Lower lobe of right lung (tissue), 2 donors: ENCODE results near the gene MMP15. TPM values are rescaled to one million over a fixed set of nuclear protein-coding genes. Genes with fewer than 3 reads are reported as not detected.
"Not testable (repeated sequence)": the region's sequence is repeated elsewhere in the genome, so short reads cannot be mapped to it uniquely, and the experiment has no call there.

Experiments
- ATAC-seq, 2 donors: fragments of 200-7000 bp; cut with Tn5 transposase; one replicate each; pipeline ENCODE4 v1.9.1; 2020 to 2022; ENCODE audit warnings: mild to moderate bottlenecking in 2 of 2, moderate library complexity in 2 of 2
- DNase-seq: peaks from one replicate; pipeline ENCODE4 v3.0.0-alpha.2; 2020
- H3K27ac ChIP-seq: fragments of 200-600 bp; one replicate; pipeline ENCODE4 v1.8.0; 2022
- H3K27me3 ChIP-seq: fragments of 200-600 bp; one replicate; pipeline ENCODE4 v1.8.0; 2022; ENCODE audit warnings: low read depth
- H3K36me3 ChIP-seq: fragments of 200-600 bp; one replicate; pipeline ENCODE4 v1.8.0; 2022; ENCODE audit warnings: mild to moderate bottlenecking
- H3K4me1 ChIP-seq: fragments of 200-600 bp; one replicate; pipeline ENCODE4 v1.8.0; 2022
- H3K4me3 ChIP-seq: fragments of 200-600 bp; one replicate; pipeline ENCODE4 v1.8.0; 2022; ENCODE audit warnings: mild to moderate bottlenecking
- H3K9me3 ChIP-seq: fragments of 200-600 bp; one replicate; pipeline ENCODE4 v1.8.0; 2022
- CTCF ChIP-seq: fragments of 200-600 bp; IDR thresholded peaks from one replicate; pipeline ENCODE4 v1.8.0; 2022; ENCODE audit warnings: antibody characterized with exemption, mild to moderate bottlenecking
- intact Hi-C: fragments of 100-400 bp; cut with DNase I; formaldehyde crosslinking; loops from one replicate; pipeline ENCODE4 v1.11.0; 2022
- total RNA-seq: library from RNA; stranded (reverse); fragmentation: NEBNext Ultra II Directional; extraction: Animal tissue kit (Norgen Biotek cat#: 25700); gene quantifications from one replicate; pipeline ENCODE4 v1.2.1, GENCODE V29; 2021
- donor health status: DM: no; HTN: yes; CAD: no; lungs with severe emphysema.

Gene MMP15
- total RNA-seq, 1 donor from 2014 or later = 21.5 TPM

DNA sequence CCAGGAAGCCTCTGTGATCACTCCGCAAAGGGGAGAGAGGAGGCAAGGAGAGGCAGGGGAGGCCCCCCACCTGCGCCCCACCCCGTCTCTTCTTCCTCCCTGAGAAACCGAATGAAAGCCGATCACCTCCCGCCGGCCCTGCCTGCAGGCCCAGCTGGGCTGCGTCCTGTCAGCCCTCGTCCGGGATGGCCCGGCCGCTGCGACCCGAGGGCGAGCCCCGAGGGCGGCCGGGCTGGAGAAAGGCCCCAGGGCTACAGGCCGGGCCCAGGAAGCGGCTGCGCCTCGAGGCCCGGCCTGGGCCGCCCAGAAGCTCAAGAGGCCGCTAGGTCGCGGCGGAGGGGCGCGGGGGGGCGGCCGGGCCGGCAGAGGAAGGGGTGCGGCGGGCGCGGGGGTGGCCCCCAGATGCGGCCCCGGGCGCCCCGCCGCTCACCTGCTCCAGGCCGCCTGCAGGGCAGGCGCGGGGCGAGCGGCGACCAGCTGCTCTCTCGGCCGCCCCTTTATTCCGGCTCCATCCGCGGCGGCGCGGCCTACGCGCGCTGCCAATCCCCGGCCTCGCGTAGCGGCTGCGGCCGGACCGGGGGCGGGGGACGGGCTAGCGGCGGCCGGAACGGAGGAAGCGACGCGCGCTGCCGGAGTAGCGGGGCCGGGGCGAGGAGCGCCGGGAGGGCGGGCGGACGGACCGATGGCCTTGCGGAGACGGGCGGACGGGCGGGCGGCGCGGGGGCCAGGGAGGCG is 25.4 kb upstream of the MMP15 start, which contains the start of gene ZNF319:
ZNF319 (minus strand) TSS at position 702 of the 735 bp plus-strand sequence. CDS start 2,407 bp downstream, outside the sequence.
- peaks cover 37% of the 10 kb centered on the region for H3K4me1 ChIP-seq
- DNase-seq (peak; percentile 52), ATAC-seq (peak; percentile 5 to 15)

DNA sequence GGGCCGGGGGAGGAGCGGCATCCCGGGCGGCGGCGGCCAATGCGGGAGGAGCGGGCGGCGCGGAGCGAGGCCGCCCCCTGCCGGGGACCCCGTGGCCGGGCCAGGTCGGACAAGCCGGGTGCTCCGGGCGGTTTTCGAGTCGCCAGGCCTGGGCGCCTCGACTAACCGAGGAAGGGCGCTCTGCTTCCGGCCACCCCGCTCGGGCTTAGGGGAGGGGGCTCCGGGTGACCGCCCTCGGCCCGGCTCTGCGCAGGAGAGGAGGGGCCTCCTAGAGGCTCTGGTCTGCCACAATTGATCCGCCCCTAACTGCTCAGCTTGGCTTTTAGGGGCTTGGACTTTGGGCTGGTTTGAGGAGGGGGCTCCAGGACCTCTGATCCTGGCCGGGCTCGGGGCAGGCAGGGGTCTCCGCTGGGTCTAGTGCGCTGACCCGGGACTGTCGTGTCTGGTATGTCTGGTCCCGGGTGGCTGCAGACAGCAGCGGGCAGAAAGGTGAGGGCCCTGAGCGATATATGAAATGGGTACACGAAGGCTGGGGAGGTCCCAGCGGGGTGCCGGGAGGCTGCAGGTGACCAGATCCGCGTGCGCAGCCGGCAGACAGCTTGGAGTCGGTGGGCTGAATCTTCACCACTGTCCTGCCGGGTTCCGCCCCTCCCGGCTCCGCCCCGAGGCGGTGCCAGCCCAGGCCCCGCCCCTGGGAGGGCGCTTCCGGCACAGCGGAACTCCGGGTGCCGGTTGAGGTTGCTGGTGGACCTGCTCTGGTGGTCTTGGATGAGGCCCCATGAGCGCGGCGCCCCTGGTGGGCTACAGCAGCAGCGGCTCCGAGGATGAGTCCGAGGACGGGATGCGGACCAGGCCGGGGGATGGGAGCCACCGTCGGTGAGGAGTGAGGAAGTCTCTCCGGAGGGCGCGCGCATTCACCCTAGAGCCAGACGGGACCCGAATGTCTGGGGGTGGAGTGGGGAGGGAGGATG is 24.6 kb upstream of the MMP15 start, which contains the start of gene USB1:
USB1 (plus strand) TSS at position 702 of the 971 bp plus-strand sequence; CDS start at position 779, 77 bp downstream.
- peak; percentile 70 for TF ChIP-seq CTCF
- Histone ChIP-seq H3K27ac (peak within 1 kb of the TSS; percentile 95), H3K4me1 (peaks cover 29% of the 10 kb centered on the region), H3K9me3 (no peaks in the 10 kb centered on the region), H3K36me3 (peaks cover 49% of the 10 kb centered on the region), H3K27me3 (no peaks in the 10 kb centered on the region), H3K4me3 (peak within 1 kb of the TSS; percentile 89)
- DNase-seq (peak; percentile 91), ATAC-seq (peak; percentile 94)
- intact Hi-C loops = no loop called here

More for the DNA sequence above, 25.4 kb upstream of the MMP15 start, which contains the start of gene ZNF319:
- Histone ChIP-seq H3K27ac (peak within 1 kb of the TSS; percentile 95), H3K4me3 (peak within 1 kb of the TSS; percentile 89), H3K36me3 (peaks cover 51% of the 10 kb centered on the region), H3K27me3 (no peaks in the 10 kb centered on the region), H3K9me3 (no peaks in the 10 kb centered on the region)
- no peak for TF ChIP-seq CTCF
- intact Hi-C loops = no loop called here

DNA sequence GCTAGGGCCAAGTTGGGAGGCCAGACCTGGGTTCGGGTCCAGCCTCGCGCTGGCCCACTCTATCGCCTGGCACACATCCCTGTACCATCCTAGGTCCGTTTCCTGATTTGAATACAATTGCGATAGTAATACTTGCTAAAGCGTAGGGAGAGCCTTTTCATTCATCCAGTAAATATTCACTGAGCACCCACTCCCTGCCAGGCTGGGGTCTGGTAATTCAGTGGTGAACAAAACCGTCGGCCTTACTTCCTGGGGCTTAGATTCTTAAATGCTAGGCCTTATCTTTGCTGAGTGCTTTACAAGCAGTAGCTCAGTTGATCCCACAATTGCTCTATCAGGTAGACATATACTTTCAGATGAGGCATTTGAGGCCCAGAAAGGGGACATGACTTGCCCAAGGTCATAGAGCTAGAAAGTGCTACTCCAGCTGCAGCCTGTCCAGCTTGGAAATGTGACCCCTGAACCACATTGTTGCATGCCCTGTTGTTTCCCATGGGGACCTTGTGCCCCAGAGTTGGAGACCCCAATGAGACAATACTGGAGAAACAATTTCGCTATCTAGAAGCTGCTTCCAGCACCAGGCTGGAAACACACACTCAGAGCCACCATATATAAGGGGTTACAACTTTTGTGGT is 23.7 kb upstream of the MMP15 start:
- Histone ChIP-seq H3K4me1 (peaks cover 29% of the 10 kb centered on the region), H3K27ac (peak overlapping the region; percentile 95), H3K36me3 (peaks cover 41% of the 10 kb centered on the region), H3K9me3 (no peaks in the 10 kb centered on the region), H3K27me3 (no peaks in the 10 kb centered on the region), H3K4me3 (peak overlapping the region; percentile 89)
- no peak for DNase-seq
- TF ChIP-seq CTCF = no peak
- intact Hi-C loops = no loop called here
- no peak for ATAC-seq

- peak; percentile 32 for DNase-seq
- Histone ChIP-seq H3K27me3 (no peaks in the 10 kb centered on the region), H3K36me3 (peaks cover 36% of the 10 kb centered on the region), H3K27ac (no peak overlapping the region), H3K4me3 (no peak overlapping the region), H3K4me1 (peaks cover 29% of the 10 kb centered on the region), H3K9me3 (no peaks in the 10 kb centered on the region)
- TF ChIP-seq CTCF = no peak
- intact Hi-C loops = no loop called here
- ATAC-seq = no peak
These were observed 23.1 kb upstream of the MMP15 start for GRCh38 chr16:58002416-58002800.

DNA sequence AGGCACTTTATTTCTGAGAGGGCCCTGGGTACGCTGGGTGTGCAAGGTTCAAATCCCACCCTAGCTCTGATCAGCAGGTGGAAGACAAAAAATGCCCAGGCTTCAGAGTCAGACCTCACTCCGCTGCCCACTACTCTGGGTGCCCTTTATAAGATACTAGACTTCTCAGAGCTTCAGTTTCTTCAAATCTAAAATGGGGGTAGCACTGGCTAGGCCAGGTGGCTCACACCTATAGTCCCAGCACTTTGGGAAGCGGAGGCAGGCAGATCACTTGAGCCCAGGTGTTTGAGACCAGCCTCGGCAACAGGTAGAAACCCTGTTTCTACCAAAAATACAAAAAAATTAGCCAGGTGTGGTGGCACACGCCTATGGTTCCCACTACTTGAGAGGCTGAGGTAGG is 22.6 kb upstream of the MMP15 start:
- no peak for TF ChIP-seq CTCF
- Histone ChIP-seq H3K27me3 (no peaks in the 10 kb centered on the region), H3K9me3 (no peaks in the 10 kb centered on the region), H3K4me3 (no peak overlapping the region), H3K4me1 (peaks cover 27% of the 10 kb centered on the region), H3K36me3 (peaks cover 30% of the 10 kb centered on the region), H3K27ac (no peak overlapping the region)
- intact Hi-C loops = no loop called here
- DNase-seq (peak; percentile 21), ATAC-seq (no peak)

DNA sequence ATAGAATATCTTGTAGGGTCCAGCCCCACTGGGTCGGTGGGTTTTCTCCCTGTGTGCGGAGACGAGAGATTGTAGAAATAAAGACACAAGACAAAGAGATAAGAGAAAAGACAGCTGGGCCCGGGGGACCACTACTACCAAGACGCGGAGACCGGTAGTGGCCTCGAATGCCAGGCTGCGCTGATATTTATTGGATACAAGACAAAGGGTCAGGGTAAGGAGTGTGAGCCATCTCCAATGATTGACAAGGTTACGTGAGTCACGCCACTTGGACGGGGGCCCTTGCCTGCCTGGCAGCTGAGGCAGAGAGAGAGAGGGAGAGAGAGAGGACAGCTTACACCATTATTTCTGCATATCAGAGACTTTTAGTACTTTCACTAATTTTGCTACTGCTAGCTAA is 20.8 kb upstream of the MMP15 start:
- intact Hi-C loops = loop anchor here (5.0 kb wide), 1 partner anchor 102 kb away; no protein-coding TSS in a partner anchor
- not testable (repeated sequence) for H3K4me3 ChIP-seq, H3K9me3 ChIP-seq, H3K4me1 ChIP-seq, H3K27ac ChIP-seq, ATAC-seq, H3K27me3 ChIP-seq
- H3K36me3 ChIP-seq = peaks cover 31% of the 10 kb centered on the region
- DNase-seq = peak; percentile 37
